HG02588 (cell line): Measurements from ENCODE around the gene SGSM2.

Experiments used
- ATAC-seq: cut with Tn5 transposase; IDR thresholded peaks from one replicate; pipeline ENCODE4 v1.9.1; 2021; ENCODE audit warnings: mild to moderate bottlenecking, moderate library complexity; ENCODE audit not compliant: unreplicated experiment

The SGSM2 gene

DNA sequence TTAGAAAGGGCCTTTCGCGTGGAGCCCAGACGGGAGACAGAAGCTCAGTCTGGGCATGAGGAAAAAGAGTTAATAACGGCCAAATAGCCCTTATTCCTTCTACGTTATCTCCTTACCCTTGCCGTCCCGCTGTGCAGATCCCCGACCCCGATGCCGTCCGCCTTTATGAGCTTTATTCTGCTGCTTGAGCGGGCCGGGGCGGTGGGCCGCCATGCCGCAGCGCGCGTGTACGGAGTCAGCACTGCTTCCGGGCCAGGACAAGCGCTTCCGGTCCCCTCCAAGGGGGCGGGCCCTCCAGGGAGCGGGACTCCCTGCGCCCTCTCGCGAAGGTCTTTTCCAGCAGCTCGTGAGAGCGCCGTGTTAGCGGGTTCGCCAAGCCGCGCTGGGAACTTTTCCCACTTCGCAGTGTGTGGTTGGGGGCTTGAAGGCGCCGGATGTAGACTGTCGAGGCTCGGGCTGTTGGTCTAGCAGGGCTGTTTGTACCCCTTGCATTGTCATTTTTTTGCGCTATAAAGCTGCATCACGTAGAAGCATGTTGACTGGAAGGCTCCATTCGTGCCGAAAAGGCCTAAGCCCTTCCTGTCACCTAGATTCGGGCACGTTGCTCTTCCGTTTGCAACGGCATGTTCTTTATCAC lies 968 bp upstream of the SGSM2 start, which contains the start of gene TSR1:
Gene TSR1 (minus strand): TSS at position 243 of the 637 bp plus-strand sequence. CDS start 30 bp downstream, at position 213.
- peak; percentile 72 for ATAC-seq

GRCh38 chr17:2337544-2338314 lies 428 bp downstream of the SGSM2 start:
- ATAC-seq = peak; percentile 26

- no peak for ATAC-seq
Measured at GRCh38 chr17:2338315-2338657, 985 bp downstream of the SGSM2 start.

DNA sequence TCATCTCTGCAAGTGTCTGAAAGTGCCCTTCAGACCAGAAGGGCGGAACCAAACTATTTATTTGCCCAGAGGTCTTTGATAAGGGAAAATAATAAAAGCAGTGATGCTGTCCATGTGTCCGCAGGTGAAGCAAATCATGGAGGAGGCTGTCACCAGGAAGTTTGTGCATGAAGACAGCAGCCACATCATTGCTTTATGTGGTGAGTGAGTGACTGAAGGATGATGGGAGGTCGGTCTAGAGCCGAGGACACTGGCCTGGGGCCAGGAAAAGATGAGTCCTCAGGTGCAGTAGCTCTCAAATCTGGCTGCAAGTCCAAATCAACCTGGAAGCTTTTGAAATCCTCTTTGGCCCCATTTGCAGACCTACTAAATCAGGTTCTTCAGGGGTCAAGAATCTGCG lies 6.1 kb downstream of the SGSM2 start:
- no peak for ATAC-seq

DNA sequence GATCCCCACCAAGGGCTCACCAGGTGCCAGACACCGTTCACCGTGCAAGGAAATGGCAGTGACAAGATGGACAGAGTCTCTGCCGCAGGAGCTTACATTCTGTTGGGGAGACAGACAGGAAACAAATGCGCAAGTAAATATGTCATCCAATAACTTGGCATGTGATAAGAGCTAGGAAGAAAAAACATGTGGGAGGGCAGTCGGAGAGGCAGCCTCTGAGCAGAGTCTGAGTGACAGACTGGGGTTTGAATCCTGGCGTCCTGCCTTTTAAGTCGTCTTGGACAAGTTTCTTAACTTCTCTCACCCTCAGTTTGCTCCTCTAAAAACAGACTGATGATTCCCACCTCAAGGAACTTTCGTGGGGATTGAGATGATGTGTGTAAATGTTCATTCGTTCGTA lies 7.2 kb downstream of the SGSM2 start:
- no peak for ATAC-seq

GRCh38 chr17:2346475-2346874 lies 9.2 kb downstream of the SGSM2 start:
- no peak for ATAC-seq

GRCh38 chr17:2347805-2348685 lies 10.7 kb downstream of the SGSM2 start:
- no peak for ATAC-seq

DNA sequence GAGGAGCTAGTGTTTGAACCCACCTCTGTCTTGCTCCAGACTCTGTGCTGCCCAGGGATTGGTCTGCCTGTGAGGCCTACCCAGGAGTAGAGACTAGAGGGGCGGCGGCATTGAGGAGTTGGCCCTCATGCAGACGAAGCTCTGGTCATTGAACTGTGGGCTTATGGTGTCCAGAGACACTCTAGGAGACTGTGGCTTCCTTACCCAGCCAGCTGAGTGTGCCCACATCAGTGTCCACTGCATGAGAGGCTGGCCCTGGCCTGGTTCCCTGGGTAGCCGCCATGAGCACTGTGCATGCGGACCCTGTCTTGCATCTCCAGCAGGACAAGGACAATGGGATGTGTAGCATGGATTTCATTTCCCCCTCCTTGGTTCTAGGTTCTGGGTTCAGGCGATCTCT lies 14.0 kb downstream of the SGSM2 start:
- no peak for ATAC-seq

DNA sequence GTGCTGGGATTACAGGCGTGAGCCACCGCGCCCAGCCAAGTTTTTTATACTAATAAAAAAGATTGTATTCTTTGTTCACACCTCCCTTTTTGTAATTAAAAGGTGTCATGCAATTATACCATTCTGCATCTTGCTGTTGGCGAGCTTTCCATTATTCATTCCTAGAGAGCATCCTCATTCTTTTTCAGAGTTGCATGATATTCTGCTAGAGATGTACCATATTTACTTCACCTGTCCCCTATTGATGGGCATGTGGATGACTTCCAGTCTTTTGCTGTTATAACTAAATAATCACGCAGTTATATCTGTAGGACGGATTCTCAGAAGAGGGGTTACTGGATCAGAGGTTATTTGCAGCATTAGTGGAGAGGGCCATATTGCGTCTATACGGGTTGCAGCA lies 17.0 kb downstream of the SGSM2 start:
- ATAC-seq = no peak

DNA sequence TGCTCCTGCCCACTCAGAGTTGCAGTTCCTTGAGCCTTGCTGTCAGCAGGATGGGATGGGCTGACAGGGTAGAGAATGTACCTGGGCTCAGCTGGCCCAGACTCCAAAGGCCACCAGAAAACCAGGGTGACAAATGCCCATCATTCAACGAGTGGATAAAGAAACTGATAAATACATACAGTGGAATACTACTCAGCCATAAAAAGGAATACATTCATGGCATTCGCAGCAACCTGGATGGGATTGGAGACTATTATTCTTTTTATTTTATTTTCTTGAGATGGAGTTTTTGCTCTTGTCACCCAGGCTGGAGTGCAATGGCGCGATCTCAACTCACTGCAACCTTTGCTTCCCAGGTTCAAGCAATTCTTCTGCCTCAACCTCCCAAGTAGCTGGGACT lies 19.9 kb downstream of the SGSM2 start:
- no peak for ATAC-seq

DNA sequence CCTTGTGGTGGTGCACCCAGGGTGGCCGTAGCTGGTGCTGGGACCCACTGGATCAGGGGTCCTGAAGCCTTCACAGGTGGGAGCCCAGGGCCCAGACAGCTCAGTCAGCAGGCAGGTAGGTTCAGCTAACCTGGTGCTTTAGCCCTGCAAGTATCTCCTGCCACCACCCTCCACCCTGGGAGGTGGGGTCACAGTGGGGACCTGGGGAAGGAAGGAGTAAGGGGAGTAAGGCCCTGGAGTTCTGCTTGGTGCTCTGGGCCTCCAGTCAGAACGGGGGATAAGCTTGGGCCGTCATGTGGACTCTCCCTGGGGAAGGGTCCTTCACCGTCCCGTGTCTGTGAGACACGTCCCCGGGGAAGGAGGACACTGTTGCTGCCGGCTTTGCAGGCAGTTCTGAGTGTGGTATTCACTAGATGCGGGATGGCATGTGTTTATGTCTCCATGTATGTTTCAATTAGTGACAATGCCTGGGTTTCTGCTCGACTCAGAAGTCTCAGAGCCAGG lies 20.7 kb downstream of the SGSM2 start:
- no peak for ATAC-seq

DNA sequence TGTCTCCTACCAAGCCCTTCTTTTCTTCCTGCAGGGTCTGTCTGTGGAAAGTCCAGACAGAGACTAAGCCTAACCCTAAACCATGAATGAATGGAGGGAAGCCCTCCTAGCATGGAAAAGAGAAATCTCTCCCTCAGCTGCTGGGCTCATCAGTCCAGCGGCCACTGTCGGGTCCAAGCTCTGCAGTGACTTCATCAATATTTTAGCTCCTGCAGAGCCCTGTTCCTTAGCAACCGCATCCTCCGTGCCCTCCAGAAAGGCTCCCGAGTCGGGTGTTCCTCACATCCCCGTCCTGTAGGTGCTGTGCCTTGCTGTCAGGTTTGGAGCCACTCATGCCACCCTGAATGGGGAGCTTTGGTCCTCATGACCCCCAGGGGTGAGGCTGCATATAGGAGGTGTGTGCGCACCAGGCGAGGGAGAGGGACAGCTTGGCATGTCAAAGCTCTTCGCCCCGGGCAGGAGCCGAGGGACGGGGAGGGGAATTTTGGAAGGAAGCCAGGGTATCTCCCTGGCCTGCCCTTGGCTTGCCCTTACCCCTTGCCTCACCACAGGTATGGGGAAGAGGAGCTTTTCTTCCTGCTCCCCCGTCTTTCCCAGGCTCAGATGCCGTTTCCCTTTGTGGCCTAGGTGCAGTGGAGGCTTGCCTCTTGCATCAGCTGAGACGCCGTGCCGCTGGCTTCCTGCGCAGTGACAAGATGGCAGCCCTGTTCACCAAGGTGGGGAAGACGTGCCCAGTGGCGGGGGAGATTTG lies 23.9 kb downstream of the SGSM2 start:
- no peak for ATAC-seq

GRCh38 chr17:2362016-2362415 lies 24.7 kb downstream of the SGSM2 start:
- no peak for ATAC-seq

- no peak for ATAC-seq
Measured at GRCh38 chr17:2362416-2362815, 25.1 kb downstream of the SGSM2 start.

GRCh38 chr17:2362881-2363280 lies 25.6 kb downstream of the SGSM2 start:
- ATAC-seq = no peak

DNA sequence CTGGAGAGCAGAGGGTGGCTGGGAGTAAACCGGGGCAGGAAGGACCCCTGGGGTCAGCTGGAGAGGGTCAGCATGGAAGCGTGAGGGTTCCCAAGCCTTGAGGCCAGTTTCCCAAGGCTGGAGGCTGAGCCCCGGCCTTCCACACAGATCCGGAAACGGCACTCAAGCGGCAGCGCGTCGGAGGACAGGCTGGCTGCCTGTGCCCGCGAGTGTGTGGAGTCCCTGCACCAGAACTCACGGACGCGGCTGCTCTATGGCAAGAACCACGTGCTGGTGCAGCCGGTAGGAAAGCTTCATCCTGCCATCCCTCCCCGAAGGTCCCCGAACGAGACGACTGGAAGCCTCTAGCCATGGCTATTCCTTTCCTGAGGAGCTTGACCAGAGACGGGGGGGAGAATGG lies 26.0 kb downstream of the SGSM2 start:
- ATAC-seq = no peak

DNA sequence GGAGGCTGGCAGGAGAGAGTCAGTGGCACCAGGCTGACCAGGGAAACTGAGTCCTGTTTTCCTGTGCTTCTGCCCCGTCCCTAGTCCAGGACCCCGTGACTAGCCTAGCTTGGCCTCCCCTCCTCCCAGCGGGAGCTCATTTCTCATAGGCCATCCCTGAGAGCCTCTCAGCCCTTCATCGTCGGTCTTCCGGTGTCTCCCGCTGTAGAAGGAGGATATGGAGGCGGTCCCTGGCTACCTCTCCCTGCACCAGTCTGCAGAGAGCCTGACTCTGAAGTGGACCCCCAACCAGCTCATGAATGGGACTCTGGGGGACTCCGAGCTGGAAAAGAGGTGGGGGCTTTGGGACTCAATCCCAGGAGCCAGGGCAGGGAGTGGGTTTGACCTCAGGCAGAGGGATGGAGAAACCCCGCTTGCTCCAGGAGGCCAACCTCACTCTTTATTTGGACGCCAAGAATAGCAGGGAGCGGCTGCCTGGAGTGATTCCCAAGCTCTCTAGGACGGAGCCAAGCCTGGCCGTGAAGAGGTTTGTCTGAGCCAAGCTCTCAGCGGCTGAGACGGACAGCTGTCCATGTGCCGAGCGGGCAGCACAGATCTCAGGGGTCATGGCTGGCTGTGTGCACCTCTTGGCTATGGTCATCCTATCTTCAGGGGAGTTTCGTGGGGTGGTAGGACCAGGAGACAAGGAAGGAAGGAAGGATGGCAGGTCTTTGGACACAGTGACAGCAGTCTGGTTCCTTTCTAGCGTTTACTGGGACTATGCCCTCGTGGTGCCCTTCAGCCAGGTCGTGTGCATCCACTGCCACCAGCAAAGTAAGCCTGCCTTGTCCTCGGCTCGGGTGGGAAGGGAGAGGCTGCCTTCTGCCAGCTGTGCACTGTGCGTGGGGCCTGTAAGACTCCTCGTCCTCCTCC lies 26.8 kb downstream of the SGSM2 start:
- ATAC-seq = no peak

DNA sequence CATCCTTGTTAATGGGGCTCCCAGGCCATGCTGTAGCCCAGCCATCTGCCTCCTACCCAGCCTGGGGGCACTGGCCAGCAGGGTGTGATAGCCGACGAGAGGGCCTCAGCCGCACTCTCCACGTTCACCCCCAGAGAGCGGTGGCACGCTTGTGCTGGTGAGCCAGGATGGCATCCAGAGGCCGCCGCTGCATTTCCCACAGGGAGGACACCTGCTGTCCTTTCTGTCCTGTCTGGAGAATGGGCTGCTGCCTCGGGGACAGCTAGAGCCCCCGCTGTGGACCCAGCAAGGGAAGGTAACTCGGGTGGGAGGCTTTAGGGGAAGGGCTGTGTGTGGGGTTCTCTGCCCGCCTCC lies 27.4 kb downstream of the SGSM2 start:
- no peak for ATAC-seq

- no peak for ATAC-seq
Measured at GRCh38 chr17:2365132-2365531, 27.8 kb downstream of the SGSM2 start.
